ENCODE results near the gene PGS1.

DNA sequence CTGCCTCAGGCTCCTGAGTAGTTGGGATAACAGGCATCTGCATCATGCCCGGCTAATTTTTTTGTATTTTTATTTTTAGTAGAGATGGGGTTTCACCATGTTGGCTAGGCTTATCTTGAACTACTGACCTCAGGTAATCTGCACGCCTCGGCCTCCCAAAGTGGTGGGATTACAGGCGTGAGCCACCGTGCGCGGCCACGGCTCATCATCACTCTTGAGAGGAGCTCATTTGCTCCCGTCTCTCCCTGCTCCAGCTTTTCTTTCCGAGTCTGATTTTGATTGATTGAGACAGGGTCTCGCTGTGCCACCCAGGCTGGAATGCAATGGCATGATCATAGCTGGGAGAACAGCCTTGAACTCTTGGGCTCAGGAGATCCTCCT lies 12.6 kb downstream of the PGS1 start:
- no peak for TF ChIP-seq CEBPB (IDR thresholded peaks at IDR 0.05; ENCODE audit: low read depth, low read length)
- TF ChIP-seq, protein P1, sequence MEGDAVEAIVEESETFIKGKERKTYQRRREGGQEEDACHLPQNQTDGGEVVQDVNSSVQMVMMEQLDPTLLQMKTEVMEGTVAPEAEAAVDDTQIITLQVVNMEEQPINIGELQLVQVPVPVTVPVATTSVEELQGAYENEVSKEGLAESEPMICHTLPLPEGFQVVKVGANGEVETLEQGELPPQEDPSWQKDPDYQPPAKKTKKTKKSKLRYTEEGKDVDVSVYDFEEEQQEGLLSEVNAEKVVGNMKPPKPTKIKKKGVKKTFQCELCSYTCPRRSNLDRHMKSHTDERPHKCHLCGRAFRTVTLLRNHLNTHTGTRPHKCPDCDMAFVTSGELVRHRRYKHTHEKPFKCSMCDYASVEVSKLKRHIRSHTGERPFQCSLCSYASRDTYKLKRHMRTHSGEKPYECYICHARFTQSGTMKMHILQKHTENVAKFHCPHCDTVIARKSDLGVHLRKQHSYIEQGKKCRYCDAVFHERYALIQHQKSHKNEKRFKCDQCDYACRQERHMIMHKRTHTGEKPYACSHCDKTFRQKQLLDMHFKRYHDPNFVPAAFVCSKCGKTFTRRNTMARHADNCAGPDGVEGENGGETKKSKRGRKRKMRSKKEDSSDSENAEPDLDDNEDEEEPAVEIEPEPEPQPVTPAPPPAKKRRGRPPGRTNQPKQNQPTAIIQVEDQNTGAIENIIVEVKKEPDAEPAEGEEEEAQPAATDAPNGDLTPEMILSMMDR (IDR thresholded peaks at IDR 0.05; ENCODE audit: control extremely low read depth in 1 of 3, insufficient read depth in 1 of 3, low read depth in 1 of 3, low read length in 3 of 3): no peak
- TF ChIP-seq EZH2 (IDR thresholded peaks at IDR 0.05; ENCODE audit: low read depth, low read length, severe bottlenecking): no peak
- no peak for TF ChIP-seq POLR2A (IDR thresholded peaks at IDR 0.05; ENCODE audit: control extremely low read depth in 1 of 2, low read depth in 2 of 2, low read length in 2 of 2)
- TF ChIP-seq NRF1 (IDR thresholded peaks at IDR 0.05; ENCODE audit: low read depth, low read length): no peak
- no peak for TF ChIP-seq JUND (IDR thresholded peaks at IDR 0.05; ENCODE audit: low read length)
- no peak for TF ChIP-seq TAF1 (IDR thresholded peaks at IDR 0.05; ENCODE audit: low read depth, low read length)
- no peak for TF ChIP-seq TBP (IDR thresholded peaks at IDR 0.05; ENCODE audit: low read depth, low read length)
- no peak for TF ChIP-seq KDM5A (IDR thresholded peaks at IDR 0.05; ENCODE audit: low read length)
- no peak for TF ChIP-seq RFX5 (IDR thresholded peaks at IDR 0.05; ENCODE audit: borderline replicate concordance, low read depth, low read length)
- TF ChIP-seq, protein P2, sequence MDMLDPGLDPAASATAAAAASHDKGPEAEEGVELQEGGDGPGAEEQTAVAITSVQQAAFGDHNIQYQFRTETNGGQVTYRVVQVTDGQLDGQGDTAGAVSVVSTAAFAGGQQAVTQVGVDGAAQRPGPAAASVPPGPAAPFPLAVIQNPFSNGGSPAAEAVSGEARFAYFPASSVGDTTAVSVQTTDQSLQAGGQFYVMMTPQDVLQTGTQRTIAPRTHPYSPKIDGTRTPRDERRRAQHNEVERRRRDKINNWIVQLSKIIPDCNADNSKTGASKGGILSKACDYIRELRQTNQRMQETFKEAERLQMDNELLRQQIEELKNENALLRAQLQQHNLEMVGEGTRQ (IDR thresholded peaks at IDR 0.05; ENCODE audit: low read length): no peak
- no peak for TF ChIP-seq GABPA (IDR thresholded peaks at IDR 0.05; ENCODE audit: borderline replicate concordance, insufficient read depth, low read length)
- TF ChIP-seq RAD21 (IDR thresholded peaks at IDR 0.05 in 1 of 2, conservative IDR thresholded peaks at IDR 0.05 in 1 of 2; ENCODE audit: low read depth in 2 of 2, low read length in 2 of 2): no peak
- TF ChIP-seq RNF2 (IDR thresholded peaks at IDR 0.05; ENCODE audit: borderline replicate concordance, low read depth, low read length, missing control alignments, poor library complexity, severe bottlenecking): no peak
